GM21619 (cell line): ENCODE data around the gene PTCD2.
A peak's percentile ranks its signal among the peaks of the same experiment; 100 is the strongest.

Experiments used
- ATAC-seq: cut with Tn5 transposase; IDR thresholded peaks from one replicate; pipeline ENCODE4 v1.9.1; 2021; ENCODE audit not compliant: unreplicated experiment

Gene PTCD2

GRCh38 chr5:72319976-72320752, at the start of gene PTCD2, which contains the start of gene MRPS27:
Gene PTCD2, plus strand, starts transcription at chr5:72320373. Its CDS starts 10 bp downstream, at chr5:72320383.
Gene MRPS27, minus strand, starts transcription at chr5:72320240. Its CDS starts 19 bp downstream, at chr5:72320221.
- ATAC-seq, result peak; percentile 99

DNA sequence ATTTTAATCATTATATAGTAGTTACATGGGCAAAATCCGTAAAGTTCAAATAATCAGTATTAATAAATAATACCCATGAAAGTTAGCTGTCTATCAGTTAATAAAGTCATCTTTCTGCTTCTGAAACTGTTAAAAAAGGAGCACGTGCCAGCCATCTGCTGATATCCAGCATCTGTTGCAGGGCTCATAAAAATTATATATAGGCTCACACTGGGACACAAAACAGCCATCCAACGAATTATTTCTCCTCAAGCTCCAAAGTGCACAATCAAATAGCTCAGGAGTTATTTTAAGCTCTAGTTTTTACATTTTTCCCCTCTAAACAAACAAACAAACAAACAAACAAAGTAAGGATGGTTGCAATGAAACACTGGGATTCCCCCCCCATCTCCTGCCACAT, 48.5 kb upstream of the PTCD2 start:
- no peak for ATAC-seq

- ATAC-seq, result no peak
Observed at GRCh38 chr5:72272398-72272797, 47.8 kb upstream of the PTCD2 start.

DNA sequence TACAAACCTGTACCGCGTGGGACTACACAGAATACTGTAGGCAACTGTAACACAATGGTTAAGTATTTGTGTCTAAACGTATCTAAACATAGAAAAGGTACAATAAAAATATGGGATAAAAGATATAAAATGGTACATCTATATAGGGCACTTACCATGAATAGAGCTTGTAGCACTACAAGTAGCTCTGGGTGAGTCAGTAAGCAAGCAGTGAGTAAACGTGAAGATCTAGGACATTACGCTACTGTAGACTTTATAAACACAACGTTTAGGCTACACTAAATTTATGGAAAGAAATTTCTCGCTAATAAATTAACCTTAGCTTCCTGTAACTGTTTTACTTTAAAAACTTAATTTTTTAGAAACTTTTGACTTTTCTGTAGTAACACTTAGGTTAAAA, 46.6 kb upstream of the PTCD2 start:
- no peak for ATAC-seq

GRCh38 chr5:72276219-72276752, 43.9 kb upstream of the PTCD2 start:
- no peak for ATAC-seq

DNA sequence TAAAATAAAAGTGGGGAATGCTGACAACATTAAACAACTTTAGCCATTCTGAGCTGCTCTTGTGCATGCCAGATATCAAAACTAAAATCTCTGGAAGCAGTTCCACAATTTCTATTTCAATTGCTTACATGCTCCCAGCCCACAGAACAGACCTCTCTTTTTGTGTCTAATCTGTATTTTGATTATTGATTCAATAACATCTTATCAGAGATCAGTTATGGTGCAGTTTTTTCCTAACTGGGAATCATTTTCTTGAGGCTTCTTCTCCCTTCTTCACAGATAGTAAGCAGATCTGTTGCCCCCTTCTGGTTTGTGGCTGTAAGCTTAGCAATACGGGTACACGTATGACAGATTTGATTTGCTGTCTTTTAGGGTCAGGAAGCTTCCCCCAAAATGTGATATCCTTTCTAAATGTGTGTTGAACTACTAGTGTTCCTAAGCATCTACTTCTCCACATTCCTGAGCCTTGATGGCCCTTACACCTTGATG, 39.5 kb upstream of the PTCD2 start:
- ATAC-seq, result no peak

DNA sequence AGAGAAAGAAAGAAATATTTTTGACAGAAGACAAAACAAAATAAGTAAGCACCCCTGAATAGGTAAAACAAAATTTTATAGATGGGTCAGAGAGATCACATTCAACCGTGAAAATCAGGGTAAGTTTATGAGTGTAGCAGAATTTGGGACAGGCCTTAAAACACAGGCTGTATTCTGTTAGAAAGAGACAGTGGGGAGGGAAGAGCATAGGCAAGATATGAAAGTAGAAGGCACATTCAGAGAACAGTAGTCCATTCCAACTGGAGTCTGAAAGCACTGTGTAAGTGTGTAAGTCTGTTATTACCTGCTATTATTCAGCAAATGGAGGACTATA, 38.8 kb upstream of the PTCD2 start:
- no peak for ATAC-seq

- no peak for ATAC-seq
Observed at GRCh38 chr5:72281764-72282499, 38.2 kb upstream of the PTCD2 start.

GRCh38 chr5:72282878-72283277, 37.3 kb upstream of the PTCD2 start:
- no peak for ATAC-seq

DNA sequence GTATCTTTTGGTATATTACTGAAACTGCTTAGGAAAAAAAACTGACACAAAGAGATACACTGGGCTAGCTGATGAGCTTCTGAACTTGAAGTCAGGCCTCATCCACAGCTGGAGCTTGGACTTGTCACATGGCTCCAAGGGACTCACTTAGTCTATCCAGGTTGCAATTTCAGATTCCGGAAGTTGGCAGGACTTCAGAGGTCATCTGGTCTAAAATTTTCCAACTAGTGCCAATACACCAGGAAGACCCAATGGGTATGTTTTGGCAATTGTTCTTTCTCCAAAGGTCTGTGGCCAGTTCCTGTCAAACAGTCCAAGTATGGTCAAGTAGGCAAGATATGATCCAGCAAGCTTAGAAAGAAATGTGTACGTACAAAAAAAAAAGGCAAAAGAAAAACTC, 36.8 kb upstream of the PTCD2 start:
- ATAC-seq, result no peak

DNA sequence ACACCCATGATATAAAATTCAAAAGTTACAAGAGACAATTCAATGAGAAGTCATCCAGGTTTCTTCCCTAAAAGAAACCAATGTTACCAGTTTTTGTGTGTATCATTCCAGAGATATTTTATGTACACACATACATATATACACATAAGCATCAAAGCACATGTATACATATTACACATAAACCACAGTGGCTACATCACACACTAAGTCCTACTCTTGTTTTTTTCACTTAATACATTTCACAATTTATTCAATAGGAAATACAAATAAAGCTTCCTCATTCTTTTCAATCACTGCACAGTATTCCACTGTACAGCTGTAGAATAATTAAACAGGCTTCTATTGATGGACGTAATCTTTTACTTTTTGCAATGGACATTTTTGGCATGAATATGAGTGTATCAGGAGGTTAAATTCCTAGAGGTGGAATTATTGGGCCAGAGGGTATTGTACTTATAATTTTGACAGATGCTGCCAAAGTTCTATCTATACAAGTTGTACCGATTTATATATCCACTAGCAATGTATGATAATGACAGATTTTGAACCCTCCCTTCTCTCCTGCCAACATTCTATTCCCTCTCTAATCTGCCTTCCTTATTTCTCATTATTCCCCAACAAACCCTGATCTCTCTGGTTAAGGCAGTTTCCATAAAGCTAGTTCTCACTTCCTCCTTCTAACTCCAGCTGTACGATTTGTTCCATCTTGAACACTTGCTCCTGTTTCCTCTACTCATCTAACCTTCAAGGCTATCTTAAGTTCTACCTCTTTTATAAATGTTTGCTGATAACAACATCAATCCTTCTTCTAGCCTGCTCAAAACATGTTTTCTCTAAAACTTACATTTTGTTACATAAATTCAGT, 35.4 kb upstream of the PTCD2 start:
- ATAC-seq, result no peak

DNA sequence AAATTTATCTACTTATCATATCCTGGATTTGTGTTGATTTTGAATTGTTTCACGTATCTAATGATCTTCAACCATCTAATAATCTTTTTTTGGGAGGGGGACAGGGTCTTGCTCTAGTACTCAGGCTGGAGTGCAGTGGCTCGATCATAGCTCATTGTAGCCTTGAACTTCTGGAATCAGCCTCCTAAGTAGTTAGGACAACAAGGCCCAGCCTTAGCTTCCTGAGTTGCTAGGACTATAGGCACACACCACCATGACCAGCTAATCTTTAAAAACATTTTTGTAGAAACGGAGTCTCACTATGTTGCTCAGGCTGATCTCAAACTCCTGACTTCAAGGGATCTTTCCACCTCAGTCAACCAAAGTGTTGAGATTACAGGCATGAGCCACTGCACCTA, 34.8 kb upstream of the PTCD2 start:
- no peak for ATAC-seq

GRCh38 chr5:72286798-72287197, 33.4 kb upstream of the PTCD2 start:
- no peak for ATAC-seq

DNA sequence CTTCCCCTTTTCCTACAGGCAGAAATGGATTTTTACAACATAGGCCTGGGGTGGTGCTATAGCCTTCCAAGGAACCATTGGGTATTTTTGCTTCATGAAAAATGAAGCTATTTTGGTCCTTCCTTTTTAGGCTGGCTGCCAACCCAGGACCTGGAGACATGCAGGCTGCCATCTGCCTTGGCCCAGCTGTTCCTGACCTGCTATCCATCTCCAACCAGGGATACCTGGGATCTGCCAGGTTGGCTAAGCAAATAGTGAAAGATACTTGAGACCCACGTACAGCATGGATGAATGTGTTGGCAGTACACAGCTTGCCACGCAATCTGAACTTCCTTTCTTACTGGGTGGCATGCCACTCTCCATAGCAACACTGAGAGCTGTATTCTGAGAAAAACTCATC, 31.2 kb upstream of the PTCD2 start:
- no peak for ATAC-seq

DNA sequence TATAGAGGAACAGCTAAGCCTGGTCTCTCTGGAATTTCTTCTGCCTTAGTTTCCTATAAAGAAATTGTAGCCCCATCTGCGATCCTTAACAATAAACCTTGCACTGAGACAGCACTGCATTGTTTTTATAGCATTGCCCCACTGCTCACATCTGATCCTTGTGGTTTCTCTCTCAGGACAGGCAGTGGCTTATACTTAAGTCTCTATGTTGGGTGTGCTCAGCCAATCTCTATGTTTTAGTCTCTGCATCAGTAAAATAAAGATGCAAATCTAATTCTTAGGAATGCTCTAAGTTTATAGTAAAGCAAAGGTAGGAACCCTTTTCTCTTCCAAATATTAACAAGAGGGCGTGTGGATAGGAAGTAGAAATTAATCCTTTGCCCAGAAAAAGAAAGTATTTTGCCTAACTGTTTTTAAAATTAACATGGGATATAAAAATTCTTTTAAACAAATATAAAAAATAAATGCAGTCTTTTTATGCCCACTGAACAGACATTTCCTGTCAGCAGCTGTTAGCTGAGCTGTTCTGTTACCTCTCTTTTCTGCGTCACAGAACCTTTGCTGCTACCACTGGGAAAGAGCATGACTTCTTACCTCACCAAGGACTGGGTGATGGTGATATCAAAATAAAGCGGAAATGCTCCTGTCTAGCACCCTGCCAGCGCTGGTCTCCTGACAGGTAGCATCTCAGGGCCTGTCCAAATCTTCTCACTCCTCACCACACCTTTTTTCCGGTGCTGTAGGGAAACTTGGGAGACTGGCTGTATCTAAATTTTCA, 29.6 kb upstream of the PTCD2 start:
- peak; percentile 38 for ATAC-seq

- ATAC-seq, result no peak
Observed at GRCh38 chr5:72291601-72292000, 28.6 kb upstream of the PTCD2 start.

DNA sequence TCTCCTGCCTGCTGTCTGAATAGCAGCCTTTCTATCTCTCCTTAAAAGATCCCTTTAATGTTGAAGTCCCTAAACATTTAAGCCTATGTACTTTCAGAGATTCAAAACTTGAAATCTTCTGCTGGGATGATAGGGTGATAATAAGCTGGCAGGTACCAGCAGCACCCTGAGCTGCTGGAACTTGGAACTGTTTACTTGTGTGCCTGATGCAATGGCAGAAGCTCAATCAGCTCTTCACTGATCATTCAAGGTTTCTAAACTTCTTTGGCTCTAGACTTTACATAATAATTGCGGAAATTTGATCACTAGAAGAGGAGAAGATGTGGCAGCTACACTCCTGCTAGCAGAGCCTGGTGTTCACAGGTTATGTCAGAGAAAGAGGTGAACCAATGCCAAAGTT, 27.8 kb upstream of the PTCD2 start:
- ATAC-seq, result no peak

- ATAC-seq, result no peak
Observed at GRCh38 chr5:72293495-72294055, 26.6 kb upstream of the PTCD2 start.

- ATAC-seq, result no peak
Observed at GRCh38 chr5:72294473-72294872, 25.7 kb upstream of the PTCD2 start.

DNA sequence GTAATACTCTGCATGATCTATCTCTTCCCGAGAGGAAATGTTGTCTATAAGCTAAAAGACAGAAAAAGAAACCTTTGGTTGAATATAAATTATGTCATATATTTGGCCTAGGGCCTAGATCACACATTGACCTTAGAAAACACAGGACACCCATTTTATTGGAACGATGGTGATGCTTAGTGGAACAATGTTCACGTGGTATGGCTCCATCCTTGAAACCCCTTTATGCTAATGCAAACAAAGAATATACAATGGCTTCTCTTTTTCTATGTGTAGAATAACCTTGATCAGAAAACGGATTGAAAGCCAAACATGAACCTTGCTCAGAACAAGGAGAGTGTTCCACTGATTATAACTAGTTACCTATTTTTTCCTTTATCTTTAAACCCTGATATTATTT, 24.6 kb upstream of the PTCD2 start:
- no peak for ATAC-seq
